HG03139 (cell line): ENCODE results near the gene FGF21.
"Not testable (repeated sequence)": the region's sequence is repeated elsewhere in the genome, so short reads cannot be mapped to it uniquely, and the experiment has no call there.

ENCODE experiments used
- ATAC-seq: cut with Tn5 transposase; IDR thresholded peaks from one replicate; pipeline ENCODE4 v1.9.1; 2021; ENCODE audit not compliant: unreplicated experiment

The FGF21 gene

DNA sequence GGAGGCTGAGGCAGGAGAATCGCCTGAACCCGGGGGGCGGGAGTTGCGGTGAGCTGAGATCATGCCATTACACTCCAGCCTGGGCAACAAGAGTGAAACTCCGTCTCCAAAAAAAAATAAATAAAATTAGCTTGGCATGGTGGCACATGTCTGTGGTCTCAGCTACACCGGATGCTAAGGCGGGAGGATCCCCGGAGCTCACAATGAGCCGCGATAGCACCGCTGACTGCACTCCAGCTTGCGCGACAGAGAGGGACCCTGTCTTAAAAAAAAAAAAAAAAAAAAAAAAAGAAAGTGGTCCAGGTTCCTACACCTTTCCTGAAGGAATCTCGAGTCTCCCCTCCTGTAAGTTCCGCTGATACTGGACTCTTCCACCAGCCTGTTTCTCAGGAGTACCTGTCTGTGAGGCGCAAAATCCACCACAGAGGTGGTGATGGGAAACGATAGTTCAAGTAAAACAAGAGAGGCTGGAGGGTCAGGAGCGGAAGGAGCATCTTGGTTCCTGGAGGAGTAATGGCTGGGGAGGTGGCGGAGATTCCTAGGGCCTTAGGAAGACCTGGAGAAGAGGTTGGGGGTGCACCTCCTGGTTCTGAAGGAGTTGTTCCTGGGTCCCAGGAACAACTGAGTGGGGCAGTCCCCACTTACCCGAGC, 3.4 kb upstream of the FGF21 start:
- no peak for ATAC-seq

DNA sequence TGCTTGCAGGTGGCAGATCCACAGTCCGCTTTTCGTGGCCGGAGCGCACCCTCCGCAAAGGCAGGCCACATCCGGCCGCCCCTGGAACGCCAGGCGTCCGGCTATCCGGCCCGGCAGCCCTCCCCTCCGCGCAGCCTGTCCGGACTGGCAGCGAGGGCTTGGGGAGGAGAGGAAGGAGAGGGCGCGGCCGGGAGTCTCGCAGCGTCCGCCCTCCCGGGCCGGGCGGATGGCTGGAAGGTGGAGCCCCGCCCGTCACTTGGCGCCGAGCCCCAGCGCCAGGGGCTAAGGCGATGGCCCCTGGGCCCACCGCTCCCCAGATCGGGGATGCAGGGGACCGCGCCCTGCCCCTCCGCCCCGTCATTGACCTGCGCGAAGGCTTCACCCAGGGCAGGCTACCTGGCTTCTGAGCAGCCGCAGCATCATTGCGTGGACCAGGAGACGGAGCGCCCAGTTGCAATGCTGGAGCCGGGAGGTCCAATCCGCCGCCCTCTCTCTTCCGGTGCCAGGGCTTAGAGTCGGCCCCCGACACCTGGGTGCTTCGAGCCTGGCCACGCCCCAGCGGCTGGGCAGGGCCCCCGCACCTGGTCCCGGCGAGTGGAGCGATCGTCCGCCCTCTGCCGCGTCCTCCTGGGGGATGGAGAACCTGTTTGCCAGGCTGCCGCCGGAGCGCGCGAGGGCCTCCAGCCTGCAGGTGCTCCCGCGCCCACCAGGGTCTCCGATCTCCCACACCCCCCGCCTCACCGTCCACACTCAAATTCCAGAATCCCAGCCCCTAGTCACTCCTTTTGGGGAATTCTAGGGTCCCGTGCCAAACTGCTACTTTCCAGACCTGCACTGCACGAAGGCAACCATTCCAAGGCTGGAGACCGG, 2.6 kb upstream of the FGF21 start, which contains the start of gene FUT1:
Gene FUT1 (minus strand): TSS at position 146 of the 870 bp plus-strand sequence. CDS start 1,360 bp downstream, outside the sequence.
- no peak for ATAC-seq

DNA sequence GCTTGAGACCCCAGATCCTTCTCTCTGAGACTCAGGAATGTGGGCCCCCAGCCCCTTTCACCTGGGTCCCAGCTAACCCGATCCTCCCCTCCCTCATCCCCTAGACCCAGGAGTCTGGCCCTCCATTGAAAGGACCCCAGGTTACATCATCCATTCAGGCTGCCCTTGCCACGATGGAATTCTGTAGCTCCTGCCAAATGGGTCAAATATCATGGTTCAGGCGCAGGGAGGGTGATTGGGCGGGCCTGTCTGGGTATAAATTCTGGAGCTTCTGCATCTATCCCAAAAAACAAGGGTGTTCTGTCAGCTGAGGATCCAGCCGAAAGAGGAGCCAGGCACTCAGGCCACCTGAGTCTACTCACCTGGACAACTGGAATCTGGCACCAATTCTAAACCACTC, 463 bp downstream of the FGF21 start:
- ATAC-seq = no peak

DNA sequence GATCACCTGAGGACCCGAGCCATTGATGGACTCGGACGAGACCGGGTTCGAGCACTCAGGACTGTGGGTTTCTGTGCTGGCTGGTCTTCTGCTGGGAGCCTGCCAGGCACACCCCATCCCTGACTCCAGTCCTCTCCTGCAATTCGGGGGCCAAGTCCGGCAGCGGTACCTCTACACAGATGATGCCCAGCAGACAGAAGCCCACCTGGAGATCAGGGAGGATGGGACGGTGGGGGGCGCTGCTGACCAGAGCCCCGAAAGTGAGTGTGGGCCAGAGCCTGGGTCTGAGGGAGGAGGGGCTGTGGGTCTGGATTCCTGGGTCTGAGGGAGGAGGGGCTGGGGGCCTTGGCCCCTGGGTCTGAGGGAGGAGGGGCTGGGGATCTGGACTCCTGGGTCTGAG, 888 bp downstream of the FGF21 start:
- ATAC-seq = no peak

DNA sequence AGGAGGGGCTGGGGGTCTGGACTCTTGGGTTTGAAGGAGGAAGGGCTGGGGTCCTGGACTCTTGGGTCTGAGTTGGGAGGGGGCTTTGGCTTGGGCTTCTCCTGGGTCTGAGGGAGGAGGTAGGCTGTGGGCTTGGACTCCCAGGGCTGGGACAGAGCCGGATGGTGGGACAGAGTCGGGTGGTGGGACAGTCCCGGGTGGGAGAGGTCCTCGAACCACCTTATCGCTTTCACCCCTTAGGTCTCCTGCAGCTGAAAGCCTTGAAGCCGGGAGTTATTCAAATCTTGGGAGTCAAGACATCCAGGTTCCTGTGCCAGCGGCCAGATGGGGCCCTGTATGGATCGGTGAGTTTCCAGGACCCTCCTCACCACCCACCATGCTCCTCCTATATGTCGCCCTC, 1.4 kb downstream of the FGF21 start:
- ATAC-seq = no peak

DNA sequence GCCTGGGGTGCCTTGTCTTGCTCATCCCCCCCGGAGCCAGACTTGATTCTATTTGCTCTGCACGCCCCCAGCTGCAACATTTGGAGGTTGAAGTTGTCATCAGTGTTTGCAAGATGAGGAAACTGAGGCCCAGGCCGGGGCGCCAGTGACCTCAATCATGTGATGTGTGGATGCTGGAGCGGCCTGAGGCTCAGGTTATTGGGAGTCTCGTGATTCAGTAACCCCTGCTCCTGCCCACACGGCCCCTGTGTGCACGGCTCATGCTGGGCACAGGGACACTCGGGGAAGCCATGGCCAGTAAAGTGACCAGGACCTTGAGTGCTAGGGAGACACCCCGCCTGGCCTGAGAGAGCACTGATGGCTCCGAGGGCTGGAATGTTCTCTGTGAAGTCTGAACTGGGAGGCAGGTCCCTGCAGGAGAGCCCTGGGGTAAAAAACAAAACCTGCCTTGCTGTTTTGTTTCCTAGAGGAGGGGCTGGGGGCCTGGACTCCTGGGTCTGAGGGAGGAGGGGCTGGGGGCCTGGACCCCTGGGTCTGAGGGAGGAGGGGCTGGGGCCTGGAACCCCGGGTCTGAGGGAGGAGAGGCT, 1.9 kb downstream of the FGF21 start:
- ATAC-seq = no peak

DNA sequence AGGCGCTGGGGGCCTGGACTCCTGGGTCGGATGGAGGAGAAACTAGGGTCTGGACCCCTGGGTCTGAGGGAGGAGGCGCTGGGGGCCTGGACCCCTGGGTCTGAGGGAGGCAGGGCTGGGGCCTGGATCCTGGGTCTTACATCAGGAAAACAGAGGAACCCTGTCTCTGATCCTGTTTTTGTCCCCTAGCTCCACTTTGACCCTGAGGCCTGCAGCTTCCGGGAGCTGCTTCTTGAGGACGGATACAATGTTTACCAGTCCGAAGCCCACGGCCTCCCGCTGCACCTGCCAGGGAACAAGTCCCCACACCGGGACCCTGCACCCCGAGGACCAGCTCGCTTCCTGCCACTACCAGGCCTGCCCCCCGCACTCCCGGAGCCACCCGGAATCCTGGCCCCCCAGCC, 2.4 kb downstream of the FGF21 start:
- no peak for ATAC-seq

DNA sequence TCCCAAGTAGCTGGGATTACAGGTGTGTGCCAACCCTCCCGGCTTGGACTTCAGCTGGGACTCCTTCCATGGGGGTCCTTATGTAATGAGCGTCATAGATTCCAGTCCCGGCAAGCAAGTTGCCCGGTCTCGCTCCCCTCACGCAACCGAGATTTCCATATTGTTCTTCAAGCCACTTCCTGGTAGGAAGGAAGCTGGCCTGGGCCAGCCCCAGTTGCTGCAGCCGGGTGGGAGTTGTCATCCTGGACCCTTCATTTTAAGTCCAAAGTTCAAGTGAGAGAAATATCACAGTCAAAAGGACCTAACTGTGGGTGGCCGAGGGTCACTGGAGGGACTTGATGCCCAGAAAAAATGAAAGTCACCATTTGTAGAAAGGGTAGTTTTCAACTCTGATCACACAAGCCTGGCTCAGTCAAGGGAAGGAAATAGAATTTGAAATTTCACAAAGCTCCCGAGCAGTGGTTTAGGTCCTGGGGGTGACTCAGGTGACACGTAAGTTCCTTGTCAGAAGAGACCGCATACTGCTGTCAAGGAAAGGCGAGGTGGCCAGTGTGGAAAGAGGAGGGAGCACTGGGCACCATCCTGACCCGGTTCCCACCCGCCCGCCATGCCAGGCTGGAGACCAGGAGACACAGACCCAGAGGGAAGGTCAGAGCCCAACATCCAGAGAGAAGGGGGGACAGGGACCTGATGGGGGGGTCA, 5.3 kb downstream of the FGF21 start:
- ATAC-seq = no peak

DNA sequence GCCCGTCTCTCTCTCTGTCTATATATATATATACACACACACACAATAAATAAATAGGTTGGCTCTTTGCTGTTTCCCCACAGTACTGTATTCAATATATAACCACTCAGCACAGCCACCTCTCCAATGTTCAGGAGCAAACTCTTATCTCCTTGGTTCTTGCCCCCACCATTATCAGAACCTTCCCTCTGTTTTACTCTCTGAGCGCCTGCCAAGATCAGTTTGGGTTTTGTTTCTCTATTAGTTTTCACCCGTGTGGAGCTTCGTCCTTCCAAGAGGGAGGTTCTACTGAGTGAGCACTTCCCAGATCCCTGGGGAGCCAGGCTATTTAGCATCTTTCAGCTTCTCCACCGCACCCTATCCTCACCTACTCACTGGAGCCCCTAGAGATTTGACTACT, 10.5 kb downstream of the FGF21 start:
- ATAC-seq = not testable (repeated sequence)

DNA sequence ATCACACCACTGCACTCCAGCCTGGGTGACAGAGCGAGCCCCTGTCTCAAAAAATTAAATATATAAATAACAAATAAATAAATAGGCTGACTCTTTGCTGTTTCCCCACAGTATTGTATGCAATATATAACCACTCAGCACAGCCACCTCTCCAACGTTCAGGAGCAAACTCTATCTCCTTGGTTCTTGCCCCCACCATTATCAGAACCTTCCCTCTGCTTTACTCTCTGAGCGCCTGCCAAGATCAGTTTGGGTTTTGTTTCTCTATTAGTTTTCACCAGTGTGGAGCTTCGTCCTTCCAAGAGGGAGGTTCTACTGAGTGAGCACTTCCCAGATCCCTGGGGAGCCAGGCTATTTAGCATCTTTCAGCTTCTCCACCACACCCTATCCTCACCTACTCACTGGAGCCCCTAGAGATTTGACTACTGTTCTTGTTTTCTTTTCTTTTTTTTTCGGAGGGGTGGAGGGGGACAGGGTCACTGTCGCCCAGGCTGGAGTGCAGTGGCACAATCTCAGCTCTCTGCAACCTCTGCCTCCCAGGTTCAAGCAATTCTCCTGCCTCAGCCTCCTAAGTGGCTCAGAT, 12.9 kb downstream of the FGF21 start:
- ATAC-seq = not testable (repeated sequence)

DNA sequence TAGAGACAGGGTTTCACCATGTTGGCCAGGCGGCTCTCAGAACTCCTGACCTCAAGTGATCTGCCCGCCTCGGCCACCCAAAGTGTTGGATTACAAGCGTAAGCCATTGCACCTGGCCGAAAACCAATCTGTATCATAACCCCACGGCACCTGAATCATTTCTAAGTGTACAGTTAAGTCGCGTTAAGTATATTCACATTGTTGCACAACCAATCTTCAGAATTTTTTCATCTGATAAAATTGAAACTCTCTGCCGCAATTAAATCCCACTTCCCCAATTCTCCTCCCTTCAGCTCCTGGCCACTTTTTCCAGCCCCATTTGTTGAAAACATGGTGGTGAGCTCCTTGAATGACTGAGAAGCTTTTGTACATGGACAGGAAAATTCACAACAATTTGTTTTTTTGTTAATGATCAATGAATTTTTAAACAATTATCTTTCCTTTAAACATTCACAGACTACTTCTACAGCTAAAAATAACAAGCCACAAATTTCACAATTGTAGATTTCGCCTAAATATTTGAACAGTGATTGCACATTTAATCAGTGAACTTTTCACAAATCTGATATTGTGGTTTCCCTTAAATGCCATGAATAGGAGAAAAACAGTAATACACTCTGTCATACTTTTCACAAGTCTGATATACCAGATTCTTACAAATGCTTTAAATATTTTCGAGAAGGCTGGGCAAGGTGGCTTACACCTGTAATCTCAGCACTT, 13.8 kb downstream of the FGF21 start:
- ATAC-seq = no peak

DNA sequence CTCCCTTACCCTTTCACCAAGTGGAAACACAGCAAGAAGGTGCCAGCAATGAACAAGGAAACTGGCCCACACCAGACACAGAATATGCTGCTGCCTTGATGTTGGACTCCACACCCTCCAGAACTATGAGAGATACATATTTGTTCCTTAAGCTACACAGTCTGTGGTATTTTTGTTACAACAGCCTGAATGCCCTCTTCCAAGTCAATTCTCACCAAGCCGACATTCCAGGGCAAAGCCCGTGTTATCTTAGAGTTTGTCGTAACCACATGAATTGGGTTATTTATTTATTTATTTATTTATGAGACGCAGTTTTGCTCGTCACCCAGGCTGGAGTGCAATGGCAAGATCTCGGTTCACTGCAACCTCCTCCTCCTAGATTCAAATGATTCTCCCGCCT, 14.9 kb downstream of the FGF21 start:
- ATAC-seq = no peak

DNA sequence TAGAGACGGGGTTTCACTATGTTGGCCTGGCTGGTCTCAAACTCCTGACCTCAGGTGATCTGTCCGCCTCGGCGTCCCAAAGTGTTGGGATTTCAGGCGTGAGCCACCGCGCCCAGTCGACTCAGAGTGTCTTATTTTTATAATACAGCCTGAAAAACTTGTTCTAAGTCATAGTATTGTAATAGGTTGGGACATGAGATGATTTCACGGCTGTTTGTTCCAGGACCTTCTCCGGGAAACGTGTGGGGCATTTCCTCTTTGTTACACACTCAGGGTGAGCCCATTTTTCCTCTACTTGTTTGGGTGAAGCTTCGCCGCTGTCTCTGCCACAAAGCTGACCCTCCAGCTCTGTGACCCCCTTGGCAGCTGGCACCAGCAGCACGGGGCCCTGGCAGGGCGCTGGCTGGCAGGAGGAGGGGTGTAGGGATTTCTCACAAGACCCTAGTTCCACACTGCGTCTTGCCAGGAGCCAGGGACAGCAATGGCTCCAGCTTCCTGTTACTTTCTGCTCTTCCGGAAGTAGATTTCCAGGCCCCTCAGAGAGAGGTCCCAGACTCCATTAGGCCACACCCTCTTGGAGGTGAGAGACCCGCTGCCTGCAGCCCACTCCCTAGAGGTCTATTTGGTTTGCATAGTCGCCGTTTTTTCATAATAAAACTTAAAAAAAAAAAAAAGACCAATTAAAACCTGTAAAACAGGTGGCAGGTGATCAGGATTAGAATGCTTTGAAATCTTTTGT, 15.6 kb downstream of the FGF21 start:
- ATAC-seq = no peak

DNA sequence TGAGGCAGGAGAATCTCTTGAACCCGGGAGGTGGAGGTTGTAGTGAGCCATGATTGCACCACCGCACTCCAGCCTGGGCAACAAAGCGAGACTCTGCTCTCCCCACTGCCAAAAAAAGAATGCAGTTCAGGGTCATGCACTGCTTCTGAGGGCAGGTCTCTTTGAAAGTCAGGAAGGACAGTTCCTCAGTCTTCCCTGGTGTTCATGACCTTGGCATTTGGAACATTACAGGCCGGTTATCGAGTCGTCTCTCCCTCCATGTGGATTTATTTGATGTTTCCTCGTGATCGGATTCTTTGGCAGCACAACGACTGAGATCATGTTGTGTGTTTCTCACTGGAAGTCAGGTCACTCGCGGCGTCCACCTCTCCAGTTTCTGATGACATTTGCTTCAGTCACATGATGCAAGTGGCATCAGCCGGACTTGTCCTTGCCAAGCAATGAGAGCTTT, 17.2 kb downstream of the FGF21 start:
- no peak for ATAC-seq

DNA sequence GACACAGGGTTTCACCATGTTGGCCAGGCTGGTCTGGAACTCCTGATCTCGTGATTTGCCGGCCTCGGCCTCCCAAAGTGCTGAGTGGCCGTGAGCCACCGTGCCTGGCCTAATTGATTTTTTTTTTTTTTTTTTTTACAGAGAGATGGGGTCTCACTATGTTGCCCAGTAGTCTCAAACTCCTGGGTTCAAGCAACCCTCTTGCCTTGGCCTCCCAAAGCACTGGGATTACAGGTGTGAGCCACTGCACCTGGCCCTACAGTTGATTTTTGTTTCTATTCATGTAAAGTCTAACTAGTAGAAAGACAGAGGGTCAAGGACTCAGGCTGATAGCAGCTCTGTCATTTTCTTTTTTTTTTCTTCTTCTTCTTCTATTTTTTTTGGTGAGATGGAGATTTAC, 21.8 kb downstream of the FGF21 start:
- no peak for ATAC-seq

DNA sequence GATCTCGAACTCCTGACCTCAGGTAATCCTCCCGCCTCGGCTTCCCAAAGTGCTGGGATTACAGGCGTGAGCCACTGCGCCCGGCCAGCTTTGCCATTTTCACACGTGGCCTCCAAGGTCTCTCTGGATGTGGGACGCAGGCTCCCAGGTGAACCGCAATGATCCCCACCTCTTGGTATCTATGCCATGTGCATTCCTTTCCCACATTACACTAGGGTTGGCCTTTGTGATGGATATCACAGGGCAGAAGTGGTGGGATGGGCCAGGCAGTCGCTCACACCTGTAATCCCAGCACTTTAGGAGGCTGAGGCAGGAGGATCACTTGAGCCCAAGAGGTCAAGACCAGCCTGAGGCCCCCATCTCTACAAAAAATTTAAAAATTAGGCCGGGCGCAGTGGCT, 22.4 kb downstream of the FGF21 start:
- ATAC-seq = no peak

DNA sequence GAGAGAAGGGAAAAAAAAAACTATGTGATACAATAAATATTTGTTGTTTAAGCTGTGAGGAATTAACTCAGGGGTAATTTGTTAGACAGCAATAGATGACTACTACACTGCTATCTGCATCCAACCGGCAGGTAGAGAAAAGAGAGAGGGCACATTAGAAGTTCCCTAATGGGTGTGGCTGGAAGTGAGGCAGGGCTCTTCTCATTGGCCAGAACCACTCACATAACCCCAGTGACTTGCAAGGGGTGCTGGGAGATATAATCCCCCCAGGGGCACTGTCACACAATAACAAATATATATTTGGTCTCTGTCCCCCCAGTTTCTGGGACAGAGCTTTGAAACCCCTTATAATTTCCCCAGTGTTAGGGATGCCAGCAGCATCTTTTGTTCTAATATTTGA, 24.3 kb downstream of the FGF21 start:
- ATAC-seq = no peak

DNA sequence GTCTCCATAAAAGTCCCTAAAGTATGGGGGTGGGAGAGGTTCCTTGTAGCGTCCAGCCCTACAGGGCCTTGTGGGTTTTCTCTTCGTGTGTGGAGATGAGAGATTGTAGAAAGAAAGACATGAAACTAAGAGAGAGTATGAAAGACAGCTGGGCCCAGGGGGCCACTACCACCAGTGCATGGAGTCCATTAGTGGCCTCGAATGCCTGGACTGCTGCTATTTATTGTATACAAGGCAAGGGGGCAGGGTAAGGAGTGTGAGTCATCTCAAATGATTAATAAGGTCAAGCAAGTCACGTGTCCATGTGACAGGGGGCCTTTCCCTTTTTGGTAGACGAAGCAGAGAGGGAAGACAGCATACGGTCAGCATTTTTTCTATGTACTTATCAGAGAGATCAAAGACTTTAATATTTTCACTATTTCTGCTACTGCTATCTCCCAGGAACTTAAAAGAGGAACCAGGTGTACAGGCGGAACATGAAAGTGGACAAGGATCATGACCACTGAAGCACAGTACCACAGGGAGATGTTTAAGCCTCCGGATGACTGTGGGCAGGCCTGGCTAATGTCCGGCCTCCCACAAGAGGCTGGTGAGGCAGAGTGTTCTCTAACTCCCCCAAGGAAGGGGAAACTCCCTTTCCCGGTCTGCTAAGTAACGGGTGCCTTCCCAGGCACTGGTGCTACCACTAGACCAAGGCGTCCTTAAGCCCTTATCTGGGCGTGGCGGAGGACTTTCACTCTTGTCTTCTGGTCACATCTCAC, 25.5 kb downstream of the FGF21 start:
- ATAC-seq = no peak

DNA sequence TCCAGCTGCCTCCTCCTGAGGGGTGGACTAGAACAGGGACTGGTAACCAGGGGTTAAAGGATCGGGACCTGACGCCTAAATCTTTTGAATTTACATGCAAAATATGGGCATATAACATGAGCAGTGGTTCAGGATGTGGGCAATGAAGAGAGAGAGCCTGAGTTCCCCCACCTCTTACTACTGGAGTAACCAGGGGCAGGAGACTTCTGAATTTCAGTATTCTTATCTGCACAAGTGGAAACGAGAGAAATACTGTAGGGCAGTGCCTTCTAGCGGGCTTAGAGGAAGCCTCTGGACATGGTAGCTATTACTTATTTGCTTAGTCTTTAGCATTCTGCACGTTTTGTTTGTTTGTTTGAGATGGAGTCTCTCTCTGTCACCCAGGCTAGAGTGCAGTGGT, 29.2 kb downstream of the FGF21 start:
- no peak for ATAC-seq
